ENCODE measurements around the gene BCAN.

The BCAN gene

GRCh38 chr1:156698995-156699394 is 57.1 kb downstream of the BCAN start:
- no peak overlapping the region for H3K4me3 ChIP-seq (ENCODE audit: low read depth, low read length)
- TF ChIP-seq, protein P1, sequence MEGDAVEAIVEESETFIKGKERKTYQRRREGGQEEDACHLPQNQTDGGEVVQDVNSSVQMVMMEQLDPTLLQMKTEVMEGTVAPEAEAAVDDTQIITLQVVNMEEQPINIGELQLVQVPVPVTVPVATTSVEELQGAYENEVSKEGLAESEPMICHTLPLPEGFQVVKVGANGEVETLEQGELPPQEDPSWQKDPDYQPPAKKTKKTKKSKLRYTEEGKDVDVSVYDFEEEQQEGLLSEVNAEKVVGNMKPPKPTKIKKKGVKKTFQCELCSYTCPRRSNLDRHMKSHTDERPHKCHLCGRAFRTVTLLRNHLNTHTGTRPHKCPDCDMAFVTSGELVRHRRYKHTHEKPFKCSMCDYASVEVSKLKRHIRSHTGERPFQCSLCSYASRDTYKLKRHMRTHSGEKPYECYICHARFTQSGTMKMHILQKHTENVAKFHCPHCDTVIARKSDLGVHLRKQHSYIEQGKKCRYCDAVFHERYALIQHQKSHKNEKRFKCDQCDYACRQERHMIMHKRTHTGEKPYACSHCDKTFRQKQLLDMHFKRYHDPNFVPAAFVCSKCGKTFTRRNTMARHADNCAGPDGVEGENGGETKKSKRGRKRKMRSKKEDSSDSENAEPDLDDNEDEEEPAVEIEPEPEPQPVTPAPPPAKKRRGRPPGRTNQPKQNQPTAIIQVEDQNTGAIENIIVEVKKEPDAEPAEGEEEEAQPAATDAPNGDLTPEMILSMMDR (IDR thresholded peaks at IDR 0.05; ENCODE audit: control insufficient read depth, extremely low read depth, insufficient read depth): no peak
- no peak for DNase-seq (ENCODE audit: low read depth)

GRCh38 chr1:156700736-156701531 is 59.0 kb downstream of the BCAN start:
- TF ChIP-seq, protein P1 (IDR thresholded peaks at IDR 0.05; ENCODE audit: control insufficient read depth, extremely low read depth, insufficient read depth): no peak
- no peak for DNase-seq (ENCODE audit: low read depth)
- no peak overlapping the region for H3K4me3 ChIP-seq (ENCODE audit: low read depth, low read length)

DNA sequence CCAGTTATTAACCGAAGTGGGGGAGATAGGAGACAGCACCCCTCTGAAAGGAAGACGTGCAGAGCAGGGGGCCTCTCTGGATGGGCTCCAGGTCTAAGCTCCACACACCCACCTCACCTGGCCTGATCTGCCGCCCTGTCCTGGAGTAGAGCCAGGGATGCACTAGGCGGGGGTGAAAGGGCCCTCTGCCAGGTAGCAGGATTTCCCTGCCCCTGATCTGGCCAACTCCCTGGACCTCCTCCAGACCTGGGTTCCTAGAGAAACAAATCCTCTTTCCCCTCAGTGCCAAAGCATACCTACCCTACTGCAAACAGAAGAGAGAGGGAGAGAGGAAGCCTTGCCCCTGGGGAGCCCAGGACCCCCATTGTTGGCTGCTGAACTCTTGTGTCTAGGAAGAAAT is 61.4 kb downstream of the BCAN start:
- DNase-seq (ENCODE audit: low read depth): no peak
- TF ChIP-seq, protein P1 (IDR thresholded peaks at IDR 0.05; ENCODE audit: control insufficient read depth, extremely low read depth, insufficient read depth): no peak
- H3K4me3 ChIP-seq (ENCODE audit: low read depth, low read length): no peak overlapping the region

DNA sequence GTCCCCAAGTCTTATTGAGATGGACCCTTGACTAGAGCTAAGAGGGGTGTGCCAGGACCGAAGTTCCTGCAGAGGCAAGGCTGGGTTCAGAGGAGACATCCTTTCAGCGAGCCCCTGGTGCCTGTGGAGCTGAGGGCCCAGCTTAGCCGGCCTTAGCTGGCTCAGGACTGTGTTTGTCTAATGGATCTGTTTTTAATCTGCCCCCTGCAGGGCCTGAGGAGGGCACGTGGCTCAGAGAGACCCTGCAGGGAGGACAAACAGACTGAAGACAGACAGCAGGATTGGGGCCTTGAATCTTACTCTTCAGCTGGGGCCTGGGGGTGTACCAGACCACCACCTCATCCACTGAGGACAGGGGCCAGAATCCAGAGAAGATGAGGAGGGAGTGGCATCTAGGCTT is 61.8 kb downstream of the BCAN start:
- DNase-seq (ENCODE audit: low read depth): no peak
- TF ChIP-seq, protein P1 (IDR thresholded peaks at IDR 0.05; ENCODE audit: control insufficient read depth, extremely low read depth, insufficient read depth): no peak
- H3K4me3 ChIP-seq (ENCODE audit: low read depth, low read length): no peak overlapping the region

DNA sequence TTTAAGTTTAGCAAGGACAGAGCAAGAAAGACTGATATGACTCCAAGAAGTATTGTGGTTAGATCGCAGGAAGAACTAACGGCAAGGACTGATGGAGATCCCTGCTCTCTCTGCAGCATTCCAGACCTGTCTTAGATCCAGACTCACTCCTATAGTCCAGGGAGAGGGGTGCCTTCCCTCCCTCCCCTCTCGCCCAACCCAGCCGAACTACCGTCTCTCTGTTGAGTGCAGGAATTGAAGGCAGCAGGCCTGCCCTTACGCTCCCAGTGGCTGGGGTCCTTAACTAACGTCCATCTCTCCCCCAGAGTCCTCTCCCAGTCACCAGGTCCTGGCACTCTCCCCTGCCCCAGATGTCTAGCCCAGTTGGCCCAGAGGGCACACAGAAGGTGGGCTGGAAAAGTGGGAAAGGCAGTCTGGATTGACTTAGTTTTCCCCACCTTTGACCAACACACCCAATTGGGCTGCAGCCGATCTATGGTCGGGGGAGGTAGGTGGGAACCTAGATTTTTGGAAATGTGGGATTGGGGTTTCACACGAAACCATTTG is 62.3 kb downstream of the BCAN start:
- no peak overlapping the region for H3K4me3 ChIP-seq (ENCODE audit: low read depth, low read length)

DNA sequence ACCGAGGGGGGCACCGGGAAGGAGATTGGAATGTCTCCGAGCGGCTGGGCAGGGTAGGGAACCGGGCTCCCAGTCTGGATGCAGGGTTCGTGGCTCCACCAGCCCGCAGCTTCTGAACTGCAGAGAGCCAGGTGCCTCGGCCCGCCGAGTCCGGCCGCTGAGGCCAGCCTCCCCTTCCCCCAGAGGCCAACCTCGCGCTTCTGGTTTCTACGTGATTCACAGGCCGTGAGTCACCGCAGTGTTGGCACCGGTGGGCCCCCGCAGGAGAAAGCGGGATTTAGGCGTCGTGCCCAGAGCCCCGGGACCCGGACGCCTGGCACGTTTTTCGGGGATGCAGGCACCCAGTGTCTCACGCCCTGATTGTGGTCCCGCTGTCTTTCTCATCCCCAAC is 63.0 kb downstream of the BCAN start:
- TF ChIP-seq, protein P1 (IDR thresholded peaks at IDR 0.05; ENCODE audit: control insufficient read depth, extremely low read depth, insufficient read depth): no peak
- H3K4me3 ChIP-seq (ENCODE audit: low read depth, low read length): no peak overlapping the region
- DNase-seq (ENCODE audit: low read depth): no peak

More for the DNA sequence above, 62.3 kb downstream of the BCAN start:
- DNase-seq (ENCODE audit: low read depth): no peak
- TF ChIP-seq, protein P1 (IDR thresholded peaks at IDR 0.05; ENCODE audit: control insufficient read depth, extremely low read depth, insufficient read depth): no peak
